GM21381 (cell line): ENCODE results near the gene UNC5A.

Experiments
- ATAC-seq: cut with Tn5 transposase; IDR thresholded peaks from one replicate; pipeline ENCODE4 v1.9.1; 2021; ENCODE audit warnings: mild to moderate bottlenecking, moderate library complexity; ENCODE audit not compliant: unreplicated experiment

UNC5A gene

GRCh38 chr5:176781638-176782570 lies 28.5 kb upstream of the UNC5A start:
- ATAC-seq: no peak

- no peak for ATAC-seq
Measured at GRCh38 chr5:176784218-176785165, 25.9 kb upstream of the UNC5A start.

- no peak for ATAC-seq
Measured at GRCh38 chr5:176785184-176786145, 24.9 kb upstream of the UNC5A start.

- no peak for ATAC-seq
Measured at GRCh38 chr5:176787676-176788075, 22.7 kb upstream of the UNC5A start.

GRCh38 chr5:176788091-176788490 lies 22.3 kb upstream of the UNC5A start:
- ATAC-seq: no peak

- ATAC-seq: no peak
Measured at GRCh38 chr5:176788941-176789872, 21.2 kb upstream of the UNC5A start.

GRCh38 chr5:176789873-176790615 lies 20.3 kb upstream of the UNC5A start:
- ATAC-seq: no peak

- no peak for ATAC-seq
Measured at GRCh38 chr5:176790941-176791340, 19.4 kb upstream of the UNC5A start.

- ATAC-seq: no peak
Measured at GRCh38 chr5:176792655-176793342, 17.6 kb upstream of the UNC5A start.

GRCh38 chr5:176793343-176793699 lies 17.0 kb upstream of the UNC5A start:
- no peak for ATAC-seq

- no peak for ATAC-seq
Measured at GRCh38 chr5:176793736-176794135, 16.6 kb upstream of the UNC5A start.

GRCh38 chr5:176794509-176794908 lies 15.8 kb upstream of the UNC5A start:
- ATAC-seq: no peak

GRCh38 chr5:176796411-176796810 lies 13.9 kb upstream of the UNC5A start:
- no peak for ATAC-seq

GRCh38 chr5:176796970-176797369 lies 13.4 kb upstream of the UNC5A start:
- no peak for ATAC-seq

GRCh38 chr5:176797456-176798050 lies 12.8 kb upstream of the UNC5A start:
- ATAC-seq: no peak

GRCh38 chr5:176798086-176798876 lies 12.1 kb upstream of the UNC5A start:
- ATAC-seq: no peak

- no peak for ATAC-seq
Measured at GRCh38 chr5:176798949-176799348, 11.4 kb upstream of the UNC5A start.
